WTC11 (cell line): Measurements from ENCODE around the gene MIDN. TPM values are rescaled to one million over a fixed set of nuclear protein-coding genes. Genes with fewer than 3 reads are reported as not detected.

ENCODE experiments used
- ATAC-seq: fragments of 200-7000 bp; cut with Tn5 transposase; 2 replicates; pipeline ENCODE4 v1.10.0; 2021; ENCODE audit warnings: mild to moderate bottlenecking, moderate library complexity
- CTCF ChIA-PET: fragments of 300-600 bp; sonication (Branson Sonifier 250); formaldehyde crosslinking; loops from one replicate; lab custom pipeline; 2021; ENCODE audit warnings: antibody characterized with exemption; lab: Charles Lee
- POLR2A ChIA-PET: fragments of 350-600 bp; sonication (Branson Sonifier 250); formaldehyde crosslinking; loops from one replicate; lab custom pipeline; 2021; ENCODE audit warnings: antibody characterized with exemption; lab: Charles Lee
- DNase-seq: peaks from one replicate; pipeline ENCODE4 v3.0.0; 2021; ENCODE audit warnings: low spot score
- H3K27ac Mint-ChIP-seq: 2 replicates; pipeline ENCODE4 v1.8.0; 2021; ENCODE audit warnings: mixed read lengths
- H3K27me3 Mint-ChIP-seq: 2 replicates; pipeline ENCODE4 v1.8.0; 2021; ENCODE audit warnings: low read depth, mild to moderate bottlenecking, moderate library complexity, mixed read lengths
- H3K36me3 Mint-ChIP-seq: 2 replicates; pipeline ENCODE4 v1.8.0; 2021; ENCODE audit warnings: mixed read lengths
- H3K4me1 Mint-ChIP-seq: 2 replicates; pipeline ENCODE4 v1.8.0; 2022; ENCODE audit warnings: mixed read lengths
- H3K4me3 Mint-ChIP-seq: 2 replicates; pipeline ENCODE4 v1.8.0; 2021; ENCODE audit warnings: mild to moderate bottlenecking, moderate library complexity, mixed read lengths
- H3K9me3 Mint-ChIP-seq: 2 replicates; pipeline ENCODE4 v1.8.0; 2021; ENCODE audit warnings: mixed read lengths
- AR ChIP-seq: fragments of 250-450 bp; sonication (Bioruptor Pico); IDR thresholded peaks from 2 replicates; pipeline ENCODE4 v1.9.0; 2021; ENCODE audit warnings: mild to moderate bottlenecking
- ARID4B ChIP-seq: sonication (generic); formaldehyde crosslinking; IDR thresholded peaks from 2 replicates; pipeline ENCODE4 v1.8.0; 2023; ENCODE audit warnings: missing genetic modification reagents, mild to moderate bottlenecking, borderline replicate concordance
- ATF1 ChIP-seq: sonication (generic); formaldehyde crosslinking; IDR thresholded peaks from 2 replicates; pipeline ENCODE4 v1.8.1; 2023; ENCODE audit warnings: mild to moderate bottlenecking, moderate library complexity, missing genetic modification reagents
- CBFB ChIP-seq: sonication (generic); formaldehyde crosslinking; IDR thresholded peaks from 2 replicates; pipeline ENCODE4 v1.8.1; 2022; ENCODE audit warnings: mild to moderate bottlenecking, low read depth, missing genetic modification reagents
- CREM ChIP-seq: sonication (generic); formaldehyde crosslinking; IDR thresholded peaks from 2 replicates; pipeline ENCODE4 v1.8.1; 2022; ENCODE audit warnings: mild to moderate bottlenecking, missing genetic modification reagents, moderate library complexity
- ELF4 ChIP-seq: sonication (generic); formaldehyde crosslinking; IDR thresholded peaks from 2 replicates; pipeline ENCODE4 v1.8.1; 2022; ENCODE audit warnings: low read depth, mild to moderate bottlenecking, moderate library complexity, missing genetic modification reagents
- FOXK1 ChIP-seq: sonication (generic); formaldehyde crosslinking; IDR thresholded peaks from 2 replicates; pipeline ENCODE4 v1.8.0; 2022; ENCODE audit warnings: mild to moderate bottlenecking, moderate library complexity, missing genetic modification reagents
- IRF2 ChIP-seq: sonication (generic); formaldehyde crosslinking; IDR thresholded peaks from 2 replicates; pipeline ENCODE4 v1.8.0; 2022; ENCODE audit warnings: low read depth, missing genetic modification reagents, borderline replicate concordance
- MYBL2 ChIP-seq: sonication (generic); formaldehyde crosslinking; IDR thresholded peaks from 2 replicates; pipeline ENCODE4 v1.8.1; 2023; ENCODE audit warnings: mild to moderate bottlenecking, moderate library complexity, missing genetic modification reagents
- SMAD3 ChIP-seq: sonication (generic); formaldehyde crosslinking; IDR thresholded peaks from 2 replicates; pipeline ENCODE4 v1.8.0; 2022; ENCODE audit warnings: missing genetic modification reagents, mild to moderate bottlenecking, borderline replicate concordance
- SP1 ChIP-seq: sonication (generic); formaldehyde crosslinking; conservative IDR thresholded peaks from 2 replicates; pipeline ENCODE4 v1.8.1; 2022; ENCODE audit warnings: missing genetic modification reagents
- TCF7 ChIP-seq: sonication (generic); formaldehyde crosslinking; IDR thresholded peaks from 2 replicates; pipeline ENCODE4 v1.8.0; 2022; ENCODE audit warnings: mild to moderate bottlenecking, low read depth, missing genetic modification reagents, moderate library complexity
- USF1 ChIP-seq: sonication (generic); formaldehyde crosslinking; IDR thresholded peaks from 2 replicates; pipeline ENCODE4 v1.8.0; 2022; ENCODE audit warnings: mild to moderate bottlenecking, missing genetic modification reagents
- ZNF121 ChIP-seq: sonication (generic); formaldehyde crosslinking; IDR thresholded peaks from 2 replicates; pipeline ENCODE4 v1.8.0; 2023; ENCODE audit warnings: missing genetic modification reagents
- ZNF138 ChIP-seq: sonication (generic); formaldehyde crosslinking; conservative IDR thresholded peaks from 2 replicates; pipeline ENCODE4 v1.8.1; 2022; ENCODE audit warnings: mild to moderate bottlenecking, moderate library complexity, missing genetic modification reagents
- ZNF281 ChIP-seq: sonication (generic); formaldehyde crosslinking; IDR thresholded peaks from 2 replicates; pipeline ENCODE4 v1.8.0; 2023; ENCODE audit warnings: mild to moderate bottlenecking, missing genetic modification reagents
- ZNF317 ChIP-seq: sonication (generic); formaldehyde crosslinking; IDR thresholded peaks from 2 replicates; pipeline ENCODE4 v1.8.1; 2023; ENCODE audit warnings: low read depth, mild to moderate bottlenecking, moderate library complexity, missing genetic modification reagents, borderline replicate concordance
- total RNA-seq: library from RNA; stranded (reverse); gene quantifications from 3 replicates; pipeline ENCODE4 v1.2.3, GENCODE V29; 2021
- TF ChIP-seq, protein P1 (sequence below): fragments of 250-450 bp; sonication (Bioruptor Pico); IDR thresholded peaks from 2 replicates; pipeline ENCODE4 v1.8.0; 2021; ENCODE audit warnings: mild to moderate bottlenecking
- TF ChIP-seq, protein P2 (sequence below): fragments of 250-450 bp; sonication (Bioruptor Pico); IDR thresholded peaks from 2 replicates; pipeline ENCODE4 v1.9.0; 2021; ENCODE audit warnings: mild to moderate bottlenecking
- TF ChIP-seq, protein P3 (sequence below): sonication (generic); formaldehyde crosslinking; IDR thresholded peaks from 2 replicates; pipeline ENCODE4 v1.8.1; 2022; ENCODE audit warnings: mild to moderate bottlenecking, moderate library complexity, missing genetic modification reagents

Gene MIDN
- total RNA-seq, 1 experiment from 2014 or later = 189 TPM

DNA sequence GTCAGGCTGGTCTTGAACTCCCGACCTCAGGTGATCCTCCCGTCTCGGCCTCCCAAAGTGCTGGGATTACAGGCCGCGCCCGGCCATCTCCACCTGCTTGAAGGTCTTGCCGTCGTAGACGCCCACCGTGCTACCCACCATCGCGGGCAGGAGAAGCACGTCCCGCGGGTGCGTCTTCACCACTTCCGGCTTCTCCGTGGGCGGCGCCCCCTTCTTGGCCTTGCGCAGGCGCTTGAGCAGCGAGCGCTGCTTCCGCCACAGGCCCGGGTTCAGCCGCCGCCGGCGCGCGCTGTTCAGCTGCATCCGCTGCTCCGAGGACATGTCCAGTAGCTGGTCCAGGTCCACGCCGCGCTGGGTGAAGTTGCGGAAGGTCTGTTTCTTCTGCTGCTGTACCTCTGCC lies 58.9 kb downstream of the MIDN start:
- no peak for TF ChIP-seq IRF2 (CRISPR knock-in tag)
- TF ChIP-seq, protein P1, sequence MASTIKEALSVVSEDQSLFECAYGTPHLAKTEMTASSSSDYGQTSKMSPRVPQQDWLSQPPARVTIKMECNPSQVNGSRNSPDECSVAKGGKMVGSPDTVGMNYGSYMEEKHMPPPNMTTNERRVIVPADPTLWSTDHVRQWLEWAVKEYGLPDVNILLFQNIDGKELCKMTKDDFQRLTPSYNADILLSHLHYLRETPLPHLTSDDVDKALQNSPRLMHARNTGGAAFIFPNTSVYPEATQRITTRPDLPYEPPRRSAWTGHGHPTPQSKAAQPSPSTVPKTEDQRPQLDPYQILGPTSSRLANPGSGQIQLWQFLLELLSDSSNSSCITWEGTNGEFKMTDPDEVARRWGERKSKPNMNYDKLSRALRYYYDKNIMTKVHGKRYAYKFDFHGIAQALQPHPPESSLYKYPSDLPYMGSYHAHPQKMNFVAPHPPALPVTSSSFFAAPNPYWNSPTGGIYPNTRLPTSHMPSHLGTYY = no peak
- no peak for TF ChIP-seq ELF4 (CRISPR knock-in tag)
- TF ChIP-seq USF1 (CRISPR knock-in tag) = no peak
- no peak for TF ChIP-seq TCF7 (CRISPR knock-in tag)
- no peak for TF ChIP-seq ATF1 (CRISPR knock-in tag)
- no peak for TF ChIP-seq SMAD3 (CRISPR knock-in tag)
- no peak for TF ChIP-seq SP1
- TF ChIP-seq ARID4B (CRISPR knock-in tag) = no peak
- TF ChIP-seq ZNF138 (CRISPR knock-in tag) = no peak
- TF ChIP-seq, protein P2, sequence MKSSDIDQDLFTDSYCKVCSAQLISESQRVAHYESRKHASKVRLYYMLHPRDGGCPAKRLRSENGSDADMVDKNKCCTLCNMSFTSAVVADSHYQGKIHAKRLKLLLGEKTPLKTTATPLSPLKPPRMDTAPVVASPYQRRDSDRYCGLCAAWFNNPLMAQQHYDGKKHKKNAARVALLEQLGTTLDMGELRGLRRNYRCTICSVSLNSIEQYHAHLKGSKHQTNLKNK (CRISPR knock-in tag) = no peak
- TF ChIP-seq CBFB (CRISPR knock-in tag) = no peak
- no peak for TF ChIP-seq FOXK1 (CRISPR knock-in tag)
- TF ChIP-seq MYBL2 (CRISPR knock-in tag) = no peak
- no peak for TF ChIP-seq CREM (CRISPR knock-in tag)
- TF ChIP-seq ZNF281 (CRISPR knock-in tag) = no peak
- TF ChIP-seq ZNF317 (CRISPR knock-in tag) = no peak
- TF ChIP-seq AR (CRISPR knock-in tag) = no peak
- TF ChIP-seq, protein P3, sequence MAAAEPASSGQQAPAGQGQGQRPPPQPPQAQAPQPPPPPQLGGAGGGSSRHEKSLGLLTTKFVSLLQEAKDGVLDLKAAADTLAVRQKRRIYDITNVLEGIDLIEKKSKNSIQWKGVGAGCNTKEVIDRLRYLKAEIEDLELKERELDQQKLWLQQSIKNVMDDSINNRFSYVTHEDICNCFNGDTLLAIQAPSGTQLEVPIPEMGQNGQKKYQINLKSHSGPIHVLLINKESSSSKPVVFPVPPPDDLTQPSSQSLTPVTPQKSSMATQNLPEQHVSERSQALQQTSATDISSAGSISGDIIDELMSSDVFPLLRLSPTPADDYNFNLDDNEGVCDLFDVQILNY (CRISPR knock-in tag) = no peak
- no peak for TF ChIP-seq ZNF121 (CRISPR knock-in tag)
- Mint-ChIP-seq H3K27me3 (no peaks in the 10 kb centered on the region), H3K4me3 (no peak overlapping the region), H3K4me1 (no peaks in the 10 kb centered on the region), H3K9me3 (no peaks in the 10 kb centered on the region), H3K36me3 (no peaks in the 10 kb centered on the region), H3K27ac (no peak overlapping the region)
- POLR2A ChIA-PET = no interaction called here
- ATAC-seq (no peak), DNase-seq (no peak)
- CTCF ChIA-PET = no interaction called here
